Breast epithelium (tissue), 4 donors: ENCODE data around the gene MEIOC. TPM values are rescaled to one million over a fixed set of nuclear protein-coding genes. Genes with fewer than 3 reads are reported as not detected.

Experiments used
- DNase-seq, 2 donors: peaks; one replicate each; pipeline ENCODE4 v3.0.0-alpha.2; 2019; ENCODE audit warnings: low spot score in 2 of 2
- H3K27ac ChIP-seq, 2 donors: fragments of 200-600 bp; sonication (generic) in 1 of 2; one replicate each; pipeline ENCODE4 v1.5.1; 2016 to 2019; ENCODE audit warnings: mild to moderate bottlenecking in 1 of 2
- H3K27me3 ChIP-seq, 2 donors: fragments of 200-600 bp; sonication (generic) in 1 of 2; one replicate each; pipeline versions ENCODE4 v1.5.1 to v1.6.0; 2017 to 2019; ENCODE audit warnings: control low read depth in 1 of 2, mild to moderate bottlenecking in 1 of 2
- H3K36me3 ChIP-seq: fragments of 200-600 bp; one replicate; pipeline ENCODE4 v1.5.1; 2019
- H3K4me1 ChIP-seq, 2 donors: fragments of 200-600 bp; sonication (generic); one replicate each; pipeline ENCODE4 v1.5.1; 2016 to 2019; ENCODE audit warnings: control low read depth in 1 of 2
- H3K4me3 ChIP-seq, 3 donors: fragments of 200-600 bp; sonication (generic); 1 replicate in 2 of 3; 2 replicates in 1 of 3; pipeline ENCODE4 v1.5.1; 2016 to 2019; ENCODE audit warnings: mild to moderate bottlenecking in 3 of 3, moderate library complexity in 2 of 3
- H3K9me3 ChIP-seq, 2 donors: fragments of 200-600 bp; sonication (generic) in 1 of 2; one replicate each; pipeline ENCODE4 v1.5.1; 2016 to 2019; ENCODE audit warnings: control low read depth in 1 of 2
- POLR2A ChIP-seq: fragments of 450-650 bp; IDR thresholded peaks from one replicate; pipeline ENCODE4 v1.6.1; 2016; ENCODE audit warnings: antibody characterized with exemption, mild to moderate bottlenecking, moderate library complexity
- POLR2AphosphoS5 ChIP-seq, 3 donors: sonication (generic); formaldehyde crosslinking; IDR thresholded peaks; one replicate each; pipeline ENCODE4 v1.6.1; 2017; ENCODE audit warnings: antibody characterized with exemption in 3 of 3
- intact Hi-C: fragments of 100-400 bp; cut with DNase I; formaldehyde crosslinking; loops from one replicate; pipeline ENCODE4 v1.15.1; 2023; ENCODE audit warnings: low total_unique reads
- total RNA-seq, 3 donors: library from RNA; depleted of rRNA; stranded (reverse); fragments of >200 nt; gene quantifications; one replicate each; pipeline ENCODE4 v1.1.0, GENCODE V29; 2016
- TF ChIP-seq, protein P1 (sequence below), 3 donors: fragments of 450-650 bp; IDR thresholded peaks; one replicate each; pipeline ENCODE4 v1.5.1; 2016 to 2017; ENCODE audit warnings: antibody characterized with exemption in 3 of 3, mild to moderate bottlenecking in 3 of 3, moderate library complexity in 3 of 3

Gene MEIOC
- total RNA-seq, 3 donors from 2014 or later = under 0.01 TPM; not detected in 2

DNA sequence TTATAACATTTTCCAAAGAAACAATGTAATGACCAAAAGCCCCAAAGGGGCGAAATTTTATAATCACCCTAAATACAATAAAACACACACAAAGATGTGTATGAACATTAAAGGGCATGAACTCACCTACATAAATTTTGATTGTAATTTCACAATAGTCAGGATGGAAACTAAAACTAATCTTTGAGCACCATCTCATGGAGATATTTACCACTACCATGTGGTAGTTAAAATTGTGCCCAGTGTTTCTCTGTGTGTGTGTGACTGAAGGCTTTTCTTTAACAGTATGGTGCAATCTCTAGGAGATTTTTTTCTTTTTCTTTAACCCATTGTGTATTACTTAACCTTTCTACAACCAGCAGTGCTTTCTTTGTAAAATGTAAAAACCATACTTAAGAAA, 19.7 kb upstream of the MEIOC start:
- no peak for DNase-seq
- Histone ChIP-seq H3K36me3 (no peaks in the 10 kb centered on the region), H3K27ac (no peak overlapping the region), H3K4me1 (no peaks in the 10 kb centered on the region), H3K9me3 (no peaks in the 10 kb centered on the region), H3K27me3 (no peaks in the 10 kb centered on the region), H3K4me3 (no peak overlapping the region)
- TF ChIP-seq, protein P1, sequence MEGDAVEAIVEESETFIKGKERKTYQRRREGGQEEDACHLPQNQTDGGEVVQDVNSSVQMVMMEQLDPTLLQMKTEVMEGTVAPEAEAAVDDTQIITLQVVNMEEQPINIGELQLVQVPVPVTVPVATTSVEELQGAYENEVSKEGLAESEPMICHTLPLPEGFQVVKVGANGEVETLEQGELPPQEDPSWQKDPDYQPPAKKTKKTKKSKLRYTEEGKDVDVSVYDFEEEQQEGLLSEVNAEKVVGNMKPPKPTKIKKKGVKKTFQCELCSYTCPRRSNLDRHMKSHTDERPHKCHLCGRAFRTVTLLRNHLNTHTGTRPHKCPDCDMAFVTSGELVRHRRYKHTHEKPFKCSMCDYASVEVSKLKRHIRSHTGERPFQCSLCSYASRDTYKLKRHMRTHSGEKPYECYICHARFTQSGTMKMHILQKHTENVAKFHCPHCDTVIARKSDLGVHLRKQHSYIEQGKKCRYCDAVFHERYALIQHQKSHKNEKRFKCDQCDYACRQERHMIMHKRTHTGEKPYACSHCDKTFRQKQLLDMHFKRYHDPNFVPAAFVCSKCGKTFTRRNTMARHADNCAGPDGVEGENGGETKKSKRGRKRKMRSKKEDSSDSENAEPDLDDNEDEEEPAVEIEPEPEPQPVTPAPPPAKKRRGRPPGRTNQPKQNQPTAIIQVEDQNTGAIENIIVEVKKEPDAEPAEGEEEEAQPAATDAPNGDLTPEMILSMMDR (IDR thresholded peaks at IDR 0.05) = peak in 1 of 3 donors; percentile 49
- TF ChIP-seq POLR2A (no peak), POLR2AphosphoS5 (IDR thresholded peaks at IDR 0.05) (no peak)
- intact Hi-C loops = loop anchor here (5.0 kb wide), 1 partner anchor 104 kb away; no protein-coding TSS in a partner anchor

DNA sequence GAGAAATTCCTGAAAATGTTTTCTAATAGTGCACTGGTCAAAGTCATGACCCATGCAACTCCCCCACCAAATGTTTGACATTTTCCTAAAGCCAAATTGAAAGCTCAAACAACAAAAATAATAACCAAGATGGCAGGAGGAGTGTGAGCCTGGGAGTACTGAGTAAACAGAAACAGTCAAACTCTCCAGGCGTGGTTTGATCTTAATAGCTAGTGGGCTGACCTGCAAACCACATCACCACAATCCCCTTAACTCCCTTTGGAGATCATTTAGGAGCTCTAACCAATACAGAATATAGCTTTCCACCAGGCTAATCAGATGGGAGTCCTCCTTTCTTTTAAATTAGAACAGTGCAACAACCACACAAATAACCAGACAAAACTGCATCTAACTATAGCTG, 19.2 kb upstream of the MEIOC start:
- Histone ChIP-seq H3K4me3 (no peak overlapping the region), H3K36me3 (no peaks in the 10 kb centered on the region), H3K27ac (no peak overlapping the region), H3K9me3 (no peaks in the 10 kb centered on the region), H3K4me1 (no peaks in the 10 kb centered on the region), H3K27me3 (no peaks in the 10 kb centered on the region)
- TF ChIP-seq, protein P1 (IDR thresholded peaks at IDR 0.05) = no peak
- TF ChIP-seq POLR2AphosphoS5 (IDR thresholded peaks at IDR 0.05) = no peak
- no peak for TF ChIP-seq POLR2A
- intact Hi-C loops = loop anchor here (5.0 kb wide), 1 partner anchor 105 kb away; no protein-coding TSS in a partner anchor
- no peak for DNase-seq

DNA sequence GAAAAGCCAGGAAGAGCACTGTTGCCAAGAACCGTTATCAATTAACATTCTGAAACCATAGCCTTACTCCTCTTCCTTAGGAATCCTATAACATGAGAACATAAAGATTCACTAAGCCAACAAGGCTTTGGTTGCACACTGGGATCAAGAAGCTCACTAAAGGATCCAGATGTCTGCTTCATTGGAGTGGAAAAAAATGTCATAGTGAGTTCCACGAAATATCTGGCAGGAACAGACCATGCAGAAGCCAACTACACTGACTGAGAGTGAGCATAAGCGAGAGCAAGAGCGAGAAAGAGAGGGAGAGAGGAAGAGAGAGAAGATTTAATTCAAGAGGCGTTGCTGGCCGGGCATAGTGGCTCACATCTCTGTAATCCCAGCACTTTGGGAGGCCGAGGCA, 13.4 kb upstream of the MEIOC start:
- intact Hi-C loops = no loop called here
- TF ChIP-seq POLR2A (no peak), POLR2AphosphoS5 (IDR thresholded peaks at IDR 0.05) (no peak)
- TF ChIP-seq, protein P1 (IDR thresholded peaks at IDR 0.05) = no peak

DNA sequence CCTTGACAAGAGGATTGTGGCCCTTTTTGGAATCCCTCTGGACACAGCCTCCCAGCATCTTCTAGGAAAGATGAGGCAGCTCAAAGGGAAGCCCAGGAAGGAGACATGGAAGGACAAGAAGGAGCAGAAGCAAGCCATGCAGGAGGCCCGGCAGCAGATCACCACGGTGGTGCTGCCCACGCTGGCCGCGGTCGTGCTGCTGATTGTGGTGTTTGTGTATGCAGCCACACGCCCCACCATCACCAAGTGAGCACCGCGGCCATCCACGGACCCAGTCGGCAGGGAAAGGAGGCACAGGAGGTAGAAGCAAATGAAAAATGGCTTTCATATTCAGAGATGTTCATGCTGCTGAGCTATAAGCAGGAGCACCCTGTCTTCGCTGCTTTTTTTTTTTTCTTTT, 10.9 kb upstream of the MEIOC start:
- intact Hi-C loops = no loop called here
- no peak for TF ChIP-seq POLR2AphosphoS5 (IDR thresholded peaks at IDR 0.05)
- no peak for TF ChIP-seq POLR2A
- TF ChIP-seq, protein P1 (IDR thresholded peaks at IDR 0.05) = no peak
- no peaks in the 10 kb centered on the region for H3K36me3 ChIP-seq
- H3K27ac ChIP-seq = no peak overlapping the region
- DNase-seq = no peak
- H3K27me3 ChIP-seq = no peaks in the 10 kb centered on the region
- H3K9me3 ChIP-seq = no peaks in the 10 kb centered on the region
- H3K4me1 ChIP-seq = no peaks in the 10 kb centered on the region
- H3K4me3 ChIP-seq = no peak overlapping the region

More for the DNA sequence above, 13.4 kb upstream of the MEIOC start:
- Histone ChIP-seq H3K9me3 (no peaks in the 10 kb centered on the region), H3K4me3 (no peak overlapping the region), H3K27me3 (no peaks in the 10 kb centered on the region), H3K4me1 (no peaks in the 10 kb centered on the region), H3K36me3 (no peaks in the 10 kb centered on the region), H3K27ac (no peak overlapping the region)
- no peak for DNase-seq

DNA sequence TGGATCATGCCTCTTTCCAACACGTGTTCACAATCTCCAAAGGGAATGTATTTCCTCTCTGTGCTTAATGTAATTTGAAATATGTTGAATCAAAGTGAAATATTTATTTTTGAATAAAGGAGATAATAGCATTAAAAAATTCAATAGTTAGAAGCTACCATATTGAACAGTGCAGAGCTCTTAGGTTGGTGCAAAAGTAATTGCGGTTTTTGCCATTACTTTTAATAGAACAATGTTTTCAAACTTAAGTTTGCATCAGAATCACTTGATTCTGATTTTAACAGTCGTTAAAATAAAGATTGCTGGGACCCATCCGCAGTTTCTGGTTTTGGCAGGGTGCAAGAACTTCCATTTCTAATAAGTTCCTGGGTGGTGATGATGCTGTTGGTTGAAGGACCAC, 10.0 kb upstream of the MEIOC start:
- no peaks in the 10 kb centered on the region for H3K36me3 ChIP-seq
- intact Hi-C loops = no loop called here
- no peaks in the 10 kb centered on the region for H3K27me3 ChIP-seq
- H3K4me1 ChIP-seq = no peaks in the 10 kb centered on the region
- H3K4me3 ChIP-seq = no peak overlapping the region
- no peak overlapping the region for H3K27ac ChIP-seq
- no peaks in the 10 kb centered on the region for H3K9me3 ChIP-seq
- TF ChIP-seq POLR2A = no peak
- no peak for TF ChIP-seq POLR2AphosphoS5 (IDR thresholded peaks at IDR 0.05)
- TF ChIP-seq, protein P1 (IDR thresholded peaks at IDR 0.05) = no peak
- DNase-seq = no peak
